Fibroblast of gingiva (primary cell): ENCODE measurements around the gene HS6ST1.
"Not testable (repeated sequence)": the region's sequence is repeated elsewhere in the genome, so short reads cannot be mapped to it uniquely, and the experiment has no call there.

Experiments
- DNase-seq: peaks from one replicate; pipeline ENCODE4 v3.0.0-alpha.2; 2011; ENCODE audit warnings: low read depth

Gene HS6ST1

GRCh38 chr2:128321784-128322714, 3.4 kb upstream of the HS6ST1 start:
- DNase-seq: peak; percentile 76

GRCh38 chr2:128320906-128321771, 2.5 kb upstream of the HS6ST1 start:
- DNase-seq: no peak

- no peak for DNase-seq
Measured at GRCh38 chr2:128320192-128320905, 1.7 kb upstream of the HS6ST1 start.

- DNase-seq: no peak
Measured at GRCh38 chr2:128319631-128320191, 1.0 kb upstream of the HS6ST1 start.

GRCh38 chr2:128318245-128318644, 423 bp downstream of the HS6ST1 start:
- not testable (repeated sequence) for DNase-seq

GRCh38 chr2:128317899-128318225, 806 bp downstream of the HS6ST1 start:
- not testable (repeated sequence) for DNase-seq

- DNase-seq: no peak
Measured at GRCh38 chr2:128317181-128317898, 1.3 kb downstream of the HS6ST1 start.

GRCh38 chr2:128316777-128317180, 1.9 kb downstream of the HS6ST1 start:
- no peak for DNase-seq

- DNase-seq: peak; percentile 34
Measured at GRCh38 chr2:128315829-128316776, 2.6 kb downstream of the HS6ST1 start.

GRCh38 chr2:128315122-128315828, 3.4 kb downstream of the HS6ST1 start:
- peak; percentile 0 for DNase-seq

- DNase-seq: peak; percentile 3
Measured at GRCh38 chr2:128314348-128315121, 4.1 kb downstream of the HS6ST1 start.

GRCh38 chr2:128313931-128314347, 4.7 kb downstream of the HS6ST1 start:
- no peak for DNase-seq

GRCh38 chr2:128313091-128313836, 5.4 kb downstream of the HS6ST1 start:
- DNase-seq: peak; percentile 36

- no peak for DNase-seq
Measured at GRCh38 chr2:128312411-128312810, 6.3 kb downstream of the HS6ST1 start.

GRCh38 chr2:128311755-128312341, 6.8 kb downstream of the HS6ST1 start:
- no peak for DNase-seq

GRCh38 chr2:128311216-128311754, 7.4 kb downstream of the HS6ST1 start:
- DNase-seq: no peak

- DNase-seq: no peak
Measured at GRCh38 chr2:128310761-128311160, 7.9 kb downstream of the HS6ST1 start.
